ENCODE data around the gene GOT2. TPM values are rescaled to one million over a fixed set of nuclear protein-coding genes. Genes with fewer than 3 reads are reported as not detected.
"Not testable (repeated sequence)": the region's sequence is repeated elsewhere in the genome, so short reads cannot be mapped to it uniquely, and the experiment has no call there.

Gene GOT2
- total RNA-seq, 1 experiment from 2014 or later, result 135 TPM

- no peaks in the 10 kb centered on the region for H3K36me3 ChIP-seq (ENCODE audit: control insufficient read depth in 1 of 2, insufficient read depth in 2 of 2, low read length in 2 of 2)
- no peaks in the 10 kb centered on the region for H3K9me2 ChIP-seq (ENCODE audit: insufficient read depth)
- CTCF ChIA-PET, result no interaction called here
- no peak overlapping the region for H3K4me2 ChIP-seq (ENCODE audit: low read length)
- H3K27me3 ChIP-seq (ENCODE audit: insufficient read depth, low read length), result no peaks in the 10 kb centered on the region
- H3K79me2 ChIP-seq (ENCODE audit: insufficient read depth, low read length), result peaks cover 4% of the 10 kb centered on the region; the same call in 1 of the 2 replicates
- intact Hi-C loops (cut with micrococcal nuclease), result no loop called here
- no TSS peak for BruUV-seq (replicated peaks)
- DNase-seq (ENCODE audit: low read depth, low spot score), result no peak
- H3K9me3 ChIP-seq (ENCODE audit: control insufficient read depth in 1 of 2, insufficient read depth in 1 of 2, low read depth in 1 of 2, low read length in 2 of 2), result no peaks in the 10 kb centered on the region
- no peak overlapping the region for H3K4me3 ChIP-seq (replicated peaks in 1 of 2; ENCODE audit: low read depth in 1 of 2, low read length in 2 of 2)
- ATAC-seq, result no peak
- POLR2A ChIA-PET, result no interaction called here
- no peak overlapping the region for H3K9ac ChIP-seq (ENCODE audit: low read length)
- no peaks in the 10 kb centered on the region for H4K20me1 ChIP-seq (ENCODE audit: insufficient read depth)
- TF ChIP-seq ZFX (IDR thresholded peaks at IDR 0.05) (no peak), ELF1 (IDR thresholded peaks at IDR 0.05; ENCODE audit: borderline replicate concordance, low read depth) (no peak), EZH2phosphoT487 (IDR thresholded peaks at IDR 0.05; ENCODE audit: borderline replicate concordance) (no peak), POLR2A (IDR thresholded peaks at IDR 0.05; ENCODE audit: borderline replicate concordance, extremely low read depth, insufficient read depth, insufficient read length) (no peak), CBX3 (IDR thresholded peaks at IDR 0.05; ENCODE audit: low read depth) (no peak), SRF (IDR thresholded peaks at IDR 0.05; ENCODE audit: low read depth) (no peak), MAX (IDR thresholded peaks at IDR 0.05) (no peak), SIN3A (IDR thresholded peaks at IDR 0.05; ENCODE audit: low read depth) (no peak), CEBPB (IDR thresholded peaks at IDR 0.05; ENCODE audit: low read depth) (no peak), TCF7L2 (IDR thresholded peaks at IDR 0.05; ENCODE audit: borderline replicate concordance, extremely low read depth, insufficient read depth, insufficient read length) (no peak), RAD21 (IDR thresholded peaks at IDR 0.05; ENCODE audit: low read depth) (no peak)
- TF ChIP-seq, protein P1, sequence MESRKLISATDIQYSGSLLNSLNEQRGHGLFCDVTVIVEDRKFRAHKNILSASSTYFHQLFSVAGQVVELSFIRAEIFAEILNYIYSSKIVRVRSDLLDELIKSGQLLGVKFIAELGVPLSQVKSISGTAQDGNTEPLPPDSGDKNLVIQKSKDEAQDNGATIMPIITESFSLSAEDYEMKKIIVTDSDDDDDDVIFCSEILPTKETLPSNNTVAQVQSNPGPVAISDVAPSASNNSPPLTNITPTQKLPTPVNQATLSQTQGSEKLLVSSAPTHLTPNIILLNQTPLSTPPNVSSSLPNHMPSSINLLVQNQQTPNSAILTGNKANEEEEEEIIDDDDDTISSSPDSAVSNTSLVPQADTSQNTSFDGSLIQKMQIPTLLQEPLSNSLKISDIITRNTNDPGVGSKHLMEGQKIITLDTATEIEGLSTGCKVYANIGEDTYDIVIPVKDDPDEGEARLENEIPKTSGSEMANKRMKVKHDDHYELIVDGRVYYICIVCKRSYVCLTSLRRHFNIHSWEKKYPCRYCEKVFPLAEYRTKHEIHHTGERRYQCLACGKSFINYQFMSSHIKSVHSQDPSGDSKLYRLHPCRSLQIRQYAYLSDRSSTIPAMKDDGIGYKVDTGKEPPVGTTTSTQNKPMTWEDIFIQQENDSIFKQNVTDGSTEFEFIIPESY (IDR thresholded peaks at IDR 0.05; ENCODE audit: extremely low read depth, insufficient replicate concordance, low read length), result no peak
- TF ChIP-seq, protein P2, sequence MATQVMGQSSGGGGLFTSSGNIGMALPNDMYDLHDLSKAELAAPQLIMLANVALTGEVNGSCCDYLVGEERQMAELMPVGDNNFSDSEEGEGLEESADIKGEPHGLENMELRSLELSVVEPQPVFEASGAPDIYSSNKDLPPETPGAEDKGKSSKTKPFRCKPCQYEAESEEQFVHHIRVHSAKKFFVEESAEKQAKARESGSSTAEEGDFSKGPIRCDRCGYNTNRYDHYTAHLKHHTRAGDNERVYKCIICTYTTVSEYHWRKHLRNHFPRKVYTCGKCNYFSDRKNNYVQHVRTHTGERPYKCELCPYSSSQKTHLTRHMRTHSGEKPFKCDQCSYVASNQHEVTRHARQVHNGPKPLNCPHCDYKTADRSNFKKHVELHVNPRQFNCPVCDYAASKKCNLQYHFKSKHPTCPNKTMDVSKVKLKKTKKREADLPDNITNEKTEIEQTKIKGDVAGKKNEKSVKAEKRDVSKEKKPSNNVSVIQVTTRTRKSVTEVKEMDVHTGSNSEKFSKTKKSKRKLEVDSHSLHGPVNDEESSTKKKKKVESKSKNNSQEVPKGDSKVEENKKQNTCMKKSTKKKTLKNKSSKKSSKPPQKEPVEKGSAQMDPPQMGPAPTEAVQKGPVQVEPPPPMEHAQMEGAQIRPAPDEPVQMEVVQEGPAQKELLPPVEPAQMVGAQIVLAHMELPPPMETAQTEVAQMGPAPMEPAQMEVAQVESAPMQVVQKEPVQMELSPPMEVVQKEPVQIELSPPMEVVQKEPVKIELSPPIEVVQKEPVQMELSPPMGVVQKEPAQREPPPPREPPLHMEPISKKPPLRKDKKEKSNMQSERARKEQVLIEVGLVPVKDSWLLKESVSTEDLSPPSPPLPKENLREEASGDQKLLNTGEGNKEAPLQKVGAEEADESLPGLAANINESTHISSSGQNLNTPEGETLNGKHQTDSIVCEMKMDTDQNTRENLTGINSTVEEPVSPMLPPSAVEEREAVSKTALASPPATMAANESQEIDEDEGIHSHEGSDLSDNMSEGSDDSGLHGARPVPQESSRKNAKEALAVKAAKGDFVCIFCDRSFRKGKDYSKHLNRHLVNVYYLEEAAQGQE (IDR thresholded peaks at IDR 0.05; ENCODE audit: low read depth), result no peak
- peaks cover 0 to 7% of the 10 kb centered on the region in 2 experiments; a peak in 2 of 4 replicates for H3K4me1 ChIP-seq (ENCODE audit: control insufficient read depth in 1 of 2, insufficient read depth in 2 of 2, low read length in 2 of 2)
- RAD21 ChIA-PET (ENCODE audit: low non-redundant PET in 1 of 2, low total read pairs in 2 of 2, uncharacterized antibody in 2 of 2, unreplicated experiment in 2 of 2), result no interaction called here
- H3K27ac ChIP-seq (ENCODE audit: low read depth, low read length), result no peak overlapping the region
- H2AFZ ChIP-seq (ENCODE audit: low read depth, low read length, poor library complexity, severe bottlenecking), result no peak overlapping the region
Measured at GRCh38 chr16:58738672-58739296, 4.7 kb upstream of the GOT2 start.

DNA sequence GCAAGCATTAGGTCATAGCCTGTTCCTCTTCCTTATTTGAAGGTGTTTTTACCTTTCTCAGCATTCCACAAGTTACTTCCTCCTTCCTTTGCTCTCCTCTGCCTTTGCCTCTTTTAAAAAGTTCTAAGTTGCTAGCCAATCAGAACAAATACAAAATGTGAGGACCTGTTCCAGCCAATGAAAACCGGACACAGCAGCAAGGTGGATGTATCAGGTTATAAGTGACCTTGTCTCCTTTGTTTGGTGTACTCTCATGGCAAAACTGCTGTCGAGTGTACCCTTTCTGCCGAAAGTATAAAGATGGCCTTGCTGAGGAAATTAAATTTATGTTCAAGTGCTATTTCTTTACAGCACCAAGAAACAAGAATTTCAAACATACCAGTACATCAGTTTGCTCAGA lies 2.2 kb upstream of the GOT2 start:
- H3K36me3 ChIP-seq (ENCODE audit: control insufficient read depth in 1 of 2, insufficient read depth in 2 of 2, low read length in 2 of 2); BruUV-seq (replicated peaks); intact Hi-C loops (cut with micrococcal nuclease); H3K27me3 ChIP-seq (ENCODE audit: insufficient read depth, low read length); CTCF ChIA-PET; H2AFZ ChIP-seq (ENCODE audit: low read depth, low read length, poor library complexity, severe bottlenecking); RAD21 ChIA-PET (ENCODE audit: low non-redundant PET in 1 of 2, low total read pairs in 2 of 2, uncharacterized antibody in 2 of 2, unreplicated experiment in 2 of 2); H3K27ac ChIP-seq (ENCODE audit: low read depth, low read length); H3K9ac ChIP-seq (ENCODE audit: low read length); POLR2A ChIA-PET; H3K4me3 ChIP-seq (replicated peaks in 1 of 2; ENCODE audit: low read depth in 1 of 2, low read length in 2 of 2); H3K9me2 ChIP-seq (ENCODE audit: insufficient read depth); H3K9me3 ChIP-seq (ENCODE audit: control insufficient read depth in 1 of 2, insufficient read depth in 1 of 2, low read depth in 1 of 2, low read length in 2 of 2); ATAC-seq; H3K4me2 ChIP-seq (ENCODE audit: low read length); H4K20me1 ChIP-seq (ENCODE audit: insufficient read depth); DNase-seq (ENCODE audit: low read depth, low spot score): not testable (repeated sequence)
- peaks cover 10 to 19% of the 10 kb centered on the region in 2 experiments for H3K4me1 ChIP-seq (ENCODE audit: control insufficient read depth in 1 of 2, insufficient read depth in 2 of 2, low read length in 2 of 2)
- peaks cover 28% of the 10 kb centered on the region for H3K79me2 ChIP-seq (ENCODE audit: insufficient read depth, low read length)
